Tibial nerve (tissue), 4 donors: Measurements from ENCODE around the gene SOST. TPM values are rescaled to one million over a fixed set of nuclear protein-coding genes. Genes with fewer than 3 reads are reported as not detected.

Experiments used
- DNase-seq, 2 donors: peaks; one replicate each; pipeline ENCODE4 v3.0.0-alpha.2; 2019; ENCODE audit warnings: low spot score in 2 of 2
- H3K27ac ChIP-seq, 4 donors: fragments of 200-600 bp; sonication (generic) in 3 of 4; one replicate each; pipeline ENCODE4 v1.5.1; 2017 to 2019; ENCODE audit warnings: mild to moderate bottlenecking in 1 of 4
- H3K27me3 ChIP-seq, 2 donors: fragments of 200-600 bp; sonication (generic) in 1 of 2; one replicate each; pipeline versions ENCODE4 v1.5.1 to v1.6.0; 2017 to 2019
- H3K36me3 ChIP-seq, 3 donors: fragments of 200-600 bp; sonication (generic); one replicate each; pipeline ENCODE4 v1.5.1; 2018 to 2019
- H3K4me1 ChIP-seq, 4 donors: fragments of 200-600 bp; sonication (generic) in 3 of 4; one replicate each; pipeline ENCODE4 v1.5.1; 2017 to 2019
- H3K4me3 ChIP-seq, 4 donors: fragments of 200-600 bp; sonication (generic) in 3 of 4; one replicate each; pipeline ENCODE4 v1.5.1; 2017 to 2019; ENCODE audit warnings: mild to moderate bottlenecking in 1 of 4, moderate library complexity in 1 of 4
- H3K9me3 ChIP-seq, 4 donors: fragments of 200-600 bp; sonication (generic) in 3 of 4; one replicate each; pipeline ENCODE4 v1.5.1; 2017 to 2019
- CTCF ChIP-seq, 5 experiments: fragments of 200-600 bp in 3 of 5; fragments of 450-650 bp in 2 of 5; sonication (generic) in 3 of 5; IDR thresholded peaks; one replicate each; pipeline ENCODE4 v1.5.1; 2016 to 2019; ENCODE audit warnings: antibody characterized with exemption in 5 of 5, mild to moderate bottlenecking in 3 of 5, moderate library complexity in 2 of 5
- EP300 ChIP-seq, 2 donors: sonication (generic); formaldehyde crosslinking; IDR thresholded peaks; one replicate each; pipeline ENCODE4 v1.6.1; 2017; ENCODE audit warnings: antibody characterized with exemption in 2 of 2, mild to moderate bottlenecking in 1 of 2
- POLR2A ChIP-seq, 2 donors: fragments of 450-650 bp; IDR thresholded peaks; one replicate each; pipeline ENCODE4 v1.6.1; 2017; ENCODE audit warnings: antibody characterized with exemption in 2 of 2, mild to moderate bottlenecking in 2 of 2, moderate library complexity in 2 of 2
- WGBS, 2 donors: methylation state at CpG; one replicate each; pipeline ENCODE4 v1.1.5; 2018; 5-methylcytosine and 5-hydroxymethylcytosine counted together
- total RNA-seq, 4 donors: library from RNA; depleted of rRNA; stranded (reverse); fragments of >200 nt; gene quantifications; one replicate each; pipeline ENCODE4 v1.1.0, GENCODE V29; 2016

Gene SOST
- total RNA-seq, 4 donors from 2014 or later: not detected

- Histone ChIP-seq H3K27ac (no peak overlapping the region), H3K36me3 (peaks cover 0 to 83% (median 15%) of the 10 kb centered on the region in 3 donors)
- 92 to 94% methylated on average over 11 of the region's 11 CpGs for WGBS, 2 donors
Observed at GRCh38 chr17:43769859-43770258, 11.3 kb upstream of the SOST start.

GRCh38 chr17:43769426-43769825, 10.8 kb upstream of the SOST start:
- Histone ChIP-seq H3K36me3 (peaks cover 0 to 79% (median 13%) of the 10 kb centered on the region in 3 donors), H3K27me3 (no peaks in the 10 kb centered on the region), H3K27ac (peak overlapping the region in 1 of 4 donors; percentile 25), H3K4me3 (no peak overlapping the region), H3K4me1 (peaks cover 0 to 25% (median 0%) of the 10 kb centered on the region in 4 donors), H3K9me3 (no peaks in the 10 kb centered on the region)
- 91 to 96% methylated on average over 12 to 16 of the region's 16 CpGs for WGBS, 2 donors
- DNase-seq: no peak
- TF ChIP-seq CTCF (IDR thresholded peaks at IDR 0.05) (no peak), POLR2A (IDR thresholded peaks at IDR 0.05) (no peak), EP300 (IDR thresholded peaks at IDR 0.05) (no peak)

More at GRCh38 chr17:43769859-43770258, 11.3 kb upstream of the SOST start:
- no peak for DNase-seq
- Histone ChIP-seq H3K9me3 (no peaks in the 10 kb centered on the region), H3K27me3 (no peaks in the 10 kb centered on the region), H3K4me1 (peaks cover 0 to 25% (median 0%) of the 10 kb centered on the region in 4 donors), H3K4me3 (no peak overlapping the region)
- no peak for TF ChIP-seq EP300 (IDR thresholded peaks at IDR 0.05)
- TF ChIP-seq POLR2A (IDR thresholded peaks at IDR 0.05): no peak

- H3K36me3 ChIP-seq: peaks cover 0 to 74% (median 10%) of the 10 kb centered on the region in 3 donors
- DNase-seq: no peak
- TF ChIP-seq POLR2A (IDR thresholded peaks at IDR 0.05): no peak
- TF ChIP-seq EP300 (IDR thresholded peaks at IDR 0.05): no peak
- TF ChIP-seq CTCF (IDR thresholded peaks at IDR 0.05): no peak
- H3K27me3 ChIP-seq: no peaks in the 10 kb centered on the region
- no peak overlapping the region for H3K4me3 ChIP-seq
- H3K27ac ChIP-seq: peak overlapping the region in 2 of 4 donors; percentile 25 to 57
- H3K9me3 ChIP-seq: no peaks in the 10 kb centered on the region
- WGBS, 2 donors: 84 to 86% methylated on average over 7 of the region's 7 CpGs
- peaks cover 0 to 27% (median 0%) of the 10 kb centered on the region in 4 donors for H3K4me1 ChIP-seq
Observed at GRCh38 chr17:43768943-43769342, 10.4 kb upstream of the SOST start.

GRCh38 chr17:43768382-43768781, 9.8 kb upstream of the SOST start:
- peaks cover 0 to 27% (median 0%) of the 10 kb centered on the region in 4 donors for H3K4me1 ChIP-seq
- peaks cover 0 to 69% (median 6%) of the 10 kb centered on the region in 3 donors for H3K36me3 ChIP-seq
- no peaks in the 10 kb centered on the region for H3K27me3 ChIP-seq
- TF ChIP-seq POLR2A (IDR thresholded peaks at IDR 0.05): no peak
- TF ChIP-seq EP300 (IDR thresholded peaks at IDR 0.05): peak; percentile 15 to 74
- peak; percentile 34 to 49 for DNase-seq
- H3K27ac ChIP-seq: peak overlapping the region in 2 of 4 donors; percentile 50 to 57
- WGBS, 2 donors: 49 to 57% methylated on average over 9 of the region's 9 CpGs
- no peak overlapping the region for H3K4me3 ChIP-seq
- H3K9me3 ChIP-seq: no peaks in the 10 kb centered on the region

- TF ChIP-seq EP300 (IDR thresholded peaks at IDR 0.05): no peak
- no peak for TF ChIP-seq POLR2A (IDR thresholded peaks at IDR 0.05)
Observed at GRCh38 chr17:43767713-43768059, 9.1 kb upstream of the SOST start.

GRCh38 chr17:43767053-43767712, 8.6 kb upstream of the SOST start:
- H3K4me3 ChIP-seq: no peak overlapping the region
- H3K27me3 ChIP-seq: no peaks in the 10 kb centered on the region
- WGBS, 2 donors: 69 to 75% methylated on average over 6 of the region's 6 CpGs
- no peak for DNase-seq
- TF ChIP-seq EP300 (IDR thresholded peaks at IDR 0.05) (no peak), CTCF (IDR thresholded peaks at IDR 0.05) (no peak), POLR2A (IDR thresholded peaks at IDR 0.05) (no peak)
- H3K4me1 ChIP-seq: peaks cover 0 to 27% (median 0%) of the 10 kb centered on the region in 4 donors
- peak overlapping the region in 1 of 4 donors; percentile 50 for H3K27ac ChIP-seq
- H3K9me3 ChIP-seq: no peaks in the 10 kb centered on the region
- H3K36me3 ChIP-seq: peaks cover 0 to 57% (median 6%) of the 10 kb centered on the region in 3 donors

More at GRCh38 chr17:43767713-43768059, 9.1 kb upstream of the SOST start:
- H3K9me3 ChIP-seq: no peaks in the 10 kb centered on the region
- DNase-seq: no peak
- peaks cover 0 to 27% (median 0%) of the 10 kb centered on the region in 4 donors for H3K4me1 ChIP-seq
- peak overlapping the region in 1 of 4 donors; percentile 50 for H3K27ac ChIP-seq
- H3K4me3 ChIP-seq: no peak overlapping the region
- peaks cover 0 to 62% (median 6%) of the 10 kb centered on the region in 3 donors for H3K36me3 ChIP-seq
- H3K27me3 ChIP-seq: no peaks in the 10 kb centered on the region
- 71 to 80% methylated on average over 5 of the region's 5 CpGs for WGBS, 2 donors
